Neural progenitor cell (in vitro differentiated cells): ENCODE results near the gene MEX3B. TPM values are rescaled to one million over a fixed set of nuclear protein-coding genes. Genes with fewer than 3 reads are reported as not detected.

Experiments used
- DNase-seq: peaks from one replicate; pipeline ENCODE4 v3.0.0-alpha.2; 2016; ENCODE audit warnings: low spot score
- H2AFZ ChIP-seq: fragments of 200-600 bp; sonication (generic); replicated peaks from 2 replicates; pipeline ENCODE4 v1.6.1; 2016; ENCODE audit warnings: antibody characterized with exemption
- H3F3A ChIP-seq: fragments of 200-600 bp; sonication (generic); 2 replicates; pipeline ENCODE4 v1.6.1; 2016; ENCODE audit warnings: antibody characterized with exemption, low read depth
- H3K27ac ChIP-seq: fragments of 200-600 bp; sonication (generic); 2 replicates; pipeline ENCODE4 v1.5.1; 2016; ENCODE audit warnings: mild to moderate bottlenecking
- H3K27me3 ChIP-seq: fragments of 200-600 bp; sonication (generic); 2 replicates; pipeline ENCODE4 v1.6.1; 2016; ENCODE audit warnings: mild to moderate bottlenecking, moderate library complexity
- H3K36me3 ChIP-seq: fragments of 200-600 bp; sonication (generic); 2 replicates; pipeline ENCODE4 v1.5.1; 2016
- H3K4me1 ChIP-seq: fragments of 200-600 bp; sonication (generic); 2 replicates; pipeline ENCODE4 v1.6.1; 2016; ENCODE audit warnings: mixed run types
- H3K4me2 ChIP-seq: fragments of 200-600 bp; sonication (generic); 2 replicates; pipeline ENCODE4 v1.6.1; 2016
- H3K4me3 ChIP-seq: fragments of 200-600 bp; sonication (generic); 2 replicates; pipeline ENCODE4 v1.5.1; 2016
- H3K79me2 ChIP-seq: fragments of 200-600 bp; sonication (generic); 2 replicates; pipeline ENCODE4 v1.6.1; 2016; ENCODE audit warnings: low read depth
- H3K9ac ChIP-seq: fragments of 200-600 bp; sonication (generic); 2 replicates; pipeline ENCODE4 v1.6.1; 2016
- H3K9me3 ChIP-seq: fragments of 200-600 bp; sonication (generic); 2 replicates; pipeline ENCODE4 v1.5.1; 2016; ENCODE audit warnings: low read depth
- H4K20me1 ChIP-seq: fragments of 200-600 bp; sonication (generic); 2 replicates; pipeline ENCODE4 v1.6.1; 2016; ENCODE audit warnings: low read depth
- H3K27ac Mint-ChIP-seq: 3 replicates; pipeline ENCODE4 v1.8.0; 2021; ENCODE audit warnings: mixed read lengths
- H3K27me3 Mint-ChIP-seq: 2 replicates; pipeline ENCODE4 v1.8.0; 2022; ENCODE audit warnings: low read depth, mild to moderate bottlenecking, inconsistent platforms, moderate library complexity, mixed read lengths; ENCODE audit not compliant: insufficient read depth
- H3K36me3 Mint-ChIP-seq: 3 replicates; pipeline ENCODE4 v1.8.0; 2021; ENCODE audit warnings: mixed read lengths
- H3K4me1 Mint-ChIP-seq: 3 replicates; pipeline ENCODE4 v1.8.0; 2021; ENCODE audit warnings: mixed read lengths
- H3K4me3 Mint-ChIP-seq: 3 replicates; pipeline ENCODE4 v1.8.0; 2021; ENCODE audit warnings: mild to moderate bottlenecking, moderate library complexity, mixed read lengths
- H3K9me3 Mint-ChIP-seq: 3 replicates; pipeline ENCODE4 v1.8.0; 2020; ENCODE audit warnings: mixed read lengths
- CTCF ChIP-seq: fragments of 200-600 bp; sonication (generic); IDR thresholded peaks from 2 replicates; pipeline ENCODE4 v1.5.1; 2017; ENCODE audit warnings: antibody characterized with exemption, mild to moderate bottlenecking
- EZH2 ChIP-seq: fragments of 200-600 bp; sonication (generic); IDR thresholded peaks from 2 replicates; pipeline ENCODE4 v1.6.1; 2017; ENCODE audit warnings: antibody characterized with exemption, mild to moderate bottlenecking, moderate library complexity
- EZH2phosphoT487 ChIP-seq: fragments of 200-600 bp; sonication (generic); IDR thresholded peaks from 2 replicates; pipeline ENCODE4 v1.6.1; 2017; ENCODE audit warnings: antibody characterized with exemption
- total RNA-seq: library from RNA; depleted of rRNA; stranded (reverse); fragments of >200 nt; gene quantifications from 2 replicates; pipeline ENCODE4 v1.2.3, GENCODE V29; 2015; ENCODE audit warnings: low replicate concordance

The MEX3B gene
- total RNA-seq, 1 donor from 2014 or later: 29.5 TPM

GRCh38 chr15:82062479-82063454 lies 16.9 kb upstream of the MEX3B start:
- H3K4me1 Mint-ChIP-seq: peaks cover 18% of the 10 kb centered on the region

GRCh38 chr15:82060817-82061216 lies 15.0 kb upstream of the MEX3B start:
- Histone ChIP-seq H3K27ac (no peak overlapping the region), H3K4me2 (no peak overlapping the region), H2AFZ (no peak overlapping the region), H3K79me2 (no peaks in the 10 kb centered on the region), H3K36me3 (no peaks in the 10 kb centered on the region), H3K9ac (no peak overlapping the region), H4K20me1 (no peaks in the 10 kb centered on the region), H3K9me3 (no peaks in the 10 kb centered on the region), H3K27me3 (peaks cover 74% of the 10 kb centered on the region), H3K4me3 (no peak overlapping the region), H3K4me1 (peaks cover 27% of the 10 kb centered on the region), H3F3A (no peaks in the 10 kb centered on the region)
- peaks cover 29% of the 10 kb centered on the region for H3K4me1 Mint-ChIP-seq
- H3K9me3 Mint-ChIP-seq: no peaks in the 10 kb centered on the region
- no peak for DNase-seq
- no peak overlapping the region for H3K4me3 Mint-ChIP-seq
- H3K36me3 Mint-ChIP-seq: no peaks in the 10 kb centered on the region
- H3K27me3 Mint-ChIP-seq: peaks cover 10% of the 10 kb centered on the region
- no peak for TF ChIP-seq EZH2phosphoT487
- TF ChIP-seq CTCF: no peak
- no peak for TF ChIP-seq EZH2
- H3K27ac Mint-ChIP-seq: no peak overlapping the region

More at GRCh38 chr15:82062479-82063454, 16.9 kb upstream of the MEX3B start:
- H3K27me3 ChIP-seq: peaks cover 63% of the 10 kb centered on the region
- H3K79me2 ChIP-seq: no peaks in the 10 kb centered on the region
- Mint-ChIP-seq H3K27me3 (peaks cover 7% of the 10 kb centered on the region), H3K9me3 (no peaks in the 10 kb centered on the region), H3K27ac (no peak overlapping the region), H3K36me3 (no peaks in the 10 kb centered on the region), H3K4me3 (no peak overlapping the region)
- H3F3A ChIP-seq: no peaks in the 10 kb centered on the region
- H3K9me3 ChIP-seq: no peaks in the 10 kb centered on the region
- DNase-seq: peak; percentile 16
- peak overlapping the region; percentile 76 for H3K4me2 ChIP-seq
- no peaks in the 10 kb centered on the region for H3K36me3 ChIP-seq
- H4K20me1 ChIP-seq: no peaks in the 10 kb centered on the region
- peaks cover 16% of the 10 kb centered on the region for H3K4me1 ChIP-seq
- peak overlapping the region; percentile 97 for H2AFZ ChIP-seq
- no peak for TF ChIP-seq CTCF
- no peak for TF ChIP-seq EZH2phosphoT487
- no peak for TF ChIP-seq EZH2
- no peak overlapping the region for H3K9ac ChIP-seq
- H3K4me3 ChIP-seq: peak overlapping the region; percentile 39
- no peak overlapping the region for H3K27ac ChIP-seq

GRCh38 chr15:82058517-82059204 lies 12.8 kb upstream of the MEX3B start:
- Histone ChIP-seq H4K20me1 (no peaks in the 10 kb centered on the region), H3K27me3 (peaks cover 63% of the 10 kb centered on the region), H3K36me3 (no peaks in the 10 kb centered on the region), H3K4me3 (peak overlapping the region; percentile 34), H3K4me1 (peaks cover 27% of the 10 kb centered on the region), H3K9ac (no peak overlapping the region), H3K4me2 (peak overlapping the region; percentile 70), H2AFZ (no peak overlapping the region), H3F3A (no peaks in the 10 kb centered on the region), H3K27ac (no peak overlapping the region), H3K9me3 (no peaks in the 10 kb centered on the region), H3K79me2 (no peaks in the 10 kb centered on the region)
- no peak for DNase-seq
- no peak overlapping the region for H3K27ac Mint-ChIP-seq
- H3K27me3 Mint-ChIP-seq: peaks cover 10% of the 10 kb centered on the region
- no peak overlapping the region for H3K4me3 Mint-ChIP-seq
- no peaks in the 10 kb centered on the region for H3K9me3 Mint-ChIP-seq
- no peaks in the 10 kb centered on the region for H3K36me3 Mint-ChIP-seq
- TF ChIP-seq EZH2 (no peak), EZH2phosphoT487 (no peak), CTCF (no peak)
- H3K4me1 Mint-ChIP-seq: peaks cover 29% of the 10 kb centered on the region
